NCI-H187 treated with DMSO at 0.1 percent for 48 hours (cell line): ENCODE results near the gene TBC1D21.

ENCODE experiments used
- DNase-seq: peaks from one replicate; lab custom pipeline; 2025; lab: John Stamatoyannopoulos, UW

The TBC1D21 gene, protein sequence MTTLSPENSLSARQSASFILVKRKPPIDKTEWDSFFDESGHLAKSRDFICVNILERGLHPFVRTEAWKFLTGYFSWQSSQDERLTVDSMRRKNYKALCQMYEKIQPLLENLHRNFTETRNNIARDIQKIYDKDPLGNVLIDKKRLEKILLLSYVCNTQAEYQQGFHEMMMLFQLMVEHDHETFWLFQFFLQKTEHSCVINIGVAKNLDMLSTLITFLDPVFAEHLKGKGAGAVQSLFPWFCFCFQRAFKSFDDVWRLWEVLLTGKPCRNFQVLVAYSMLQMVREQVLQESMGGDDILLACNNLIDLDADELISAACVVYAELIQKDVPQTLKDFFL

DNA sequence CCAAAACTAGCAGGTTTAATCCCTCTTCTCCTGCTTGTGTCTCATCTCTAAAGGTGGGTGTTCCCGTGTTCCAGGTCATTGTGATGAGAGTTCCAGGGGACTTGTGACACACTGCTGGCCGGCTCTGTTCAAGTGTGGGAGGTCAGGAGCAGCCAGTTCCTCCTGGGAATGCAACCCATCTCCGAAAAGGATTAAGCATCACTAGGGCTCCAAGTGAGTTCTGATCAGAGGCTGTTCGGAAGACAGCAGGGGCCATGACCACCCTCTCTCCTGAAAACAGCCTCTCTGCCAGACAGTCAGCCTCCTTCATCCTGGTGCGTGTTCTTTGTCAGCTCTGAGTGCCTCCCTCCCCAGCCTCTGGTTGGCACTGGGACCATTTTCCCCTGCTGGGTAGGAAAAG lies at the start of gene TBC1D21:
TSS of gene TBC1D21 (plus strand) at position 109 of the 400 bp plus-strand sequence. CDS start at position 255, 146 bp downstream.
- no peak for DNase-seq

DNA sequence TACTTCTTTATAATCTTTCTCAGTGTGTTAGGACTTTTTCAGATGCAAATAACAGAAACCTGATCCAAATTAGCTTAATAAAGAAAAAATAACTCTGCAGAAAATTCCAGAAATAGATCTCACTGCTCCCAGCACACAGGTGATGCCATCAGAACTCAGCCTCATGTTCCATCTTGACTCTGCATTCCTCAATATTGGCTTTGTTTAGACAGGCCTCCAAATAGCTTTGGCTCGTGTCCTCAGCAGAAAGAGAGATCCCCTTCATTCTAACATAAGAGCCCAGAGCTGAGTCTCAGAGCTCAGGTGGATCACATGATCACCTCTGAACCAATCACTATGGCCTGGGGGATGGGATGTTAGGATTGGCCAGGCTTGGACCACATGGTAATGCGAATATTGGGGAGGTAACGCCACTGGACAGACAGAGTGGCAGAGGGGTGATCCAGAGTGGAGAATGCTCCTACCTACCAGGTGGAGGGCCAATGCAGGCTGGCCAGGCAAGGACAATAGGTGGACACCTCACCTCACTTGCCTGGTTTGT lies 46.6 kb upstream of the TBC1D21 start:
- DNase-seq = no peak

DNA sequence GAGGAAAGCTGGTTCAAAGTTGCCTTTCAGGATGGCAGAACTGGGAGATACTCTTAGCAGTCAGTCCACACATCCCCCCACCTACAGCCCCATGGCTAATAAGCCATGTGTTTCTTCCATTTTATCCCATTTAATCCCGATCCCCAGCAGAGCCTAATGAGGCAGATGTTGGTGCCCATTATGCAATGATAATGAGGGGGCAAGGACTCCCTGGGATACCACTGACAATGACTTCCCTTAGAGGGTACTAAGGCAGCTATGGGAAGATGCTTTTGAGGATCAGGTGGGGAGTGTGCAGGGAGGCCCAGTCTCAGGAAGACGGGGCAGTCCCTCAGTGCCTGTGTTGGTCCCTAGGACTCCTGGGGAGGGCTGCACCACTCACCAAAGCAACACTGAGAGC lies 43.8 kb upstream of the TBC1D21 start:
- DNase-seq = no peak

DNA sequence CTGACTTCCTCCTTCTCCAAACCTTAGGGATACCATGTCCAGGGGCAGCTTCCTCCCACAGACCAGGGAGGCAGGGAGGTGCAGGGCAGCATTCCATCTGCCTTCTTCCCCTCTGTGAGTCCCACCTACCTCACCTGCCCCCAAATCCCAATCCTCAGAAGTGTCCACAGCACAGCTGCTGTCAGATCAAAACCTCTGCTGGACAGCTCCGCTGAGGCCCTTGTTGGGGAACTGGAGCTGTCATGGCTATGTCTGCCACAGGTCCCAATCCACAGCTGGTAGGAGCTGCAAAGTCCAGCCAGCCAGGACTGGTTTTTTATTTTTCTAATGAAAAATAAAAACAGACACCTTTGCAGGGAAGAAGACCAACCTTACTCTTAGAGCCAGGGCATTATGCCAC lies 40.7 kb upstream of the TBC1D21 start:
- DNase-seq = no peak

GRCh38 chr15:73836845-73837244 lies 36.5 kb upstream of the TBC1D21 start:
- DNase-seq = no peak

DNA sequence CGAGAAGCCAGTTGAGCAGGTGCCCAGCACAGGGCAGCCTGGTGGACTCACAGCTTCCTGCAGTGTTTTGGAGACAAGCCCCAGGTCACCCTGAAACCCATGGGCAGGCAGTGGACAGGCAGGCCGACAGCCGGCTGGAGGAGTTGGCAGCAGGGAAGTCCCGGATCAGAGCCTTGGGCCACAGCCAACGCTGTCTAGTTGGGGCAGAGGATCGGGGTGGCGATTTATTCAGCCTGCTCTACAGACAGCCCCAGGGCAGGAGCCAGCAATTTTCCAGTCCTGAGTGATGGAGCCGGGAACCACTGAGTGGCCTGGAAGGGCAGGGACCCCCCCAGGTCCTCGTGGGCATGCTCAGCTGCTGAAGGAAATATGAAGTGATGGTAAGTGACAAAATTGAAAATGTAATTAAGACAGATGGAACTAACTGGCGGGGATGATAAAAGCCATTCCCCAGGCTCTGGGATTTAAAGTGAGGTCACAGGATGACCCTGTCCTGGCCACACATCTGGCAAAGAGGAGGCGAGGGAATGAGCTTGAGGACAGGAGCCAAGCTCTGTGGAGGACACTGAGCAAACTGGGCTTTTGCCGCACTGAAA lies 34.4 kb upstream of the TBC1D21 start:
- no peak for DNase-seq

GRCh38 chr15:73839699-73840377 lies 33.5 kb upstream of the TBC1D21 start:
- no peak for DNase-seq

DNA sequence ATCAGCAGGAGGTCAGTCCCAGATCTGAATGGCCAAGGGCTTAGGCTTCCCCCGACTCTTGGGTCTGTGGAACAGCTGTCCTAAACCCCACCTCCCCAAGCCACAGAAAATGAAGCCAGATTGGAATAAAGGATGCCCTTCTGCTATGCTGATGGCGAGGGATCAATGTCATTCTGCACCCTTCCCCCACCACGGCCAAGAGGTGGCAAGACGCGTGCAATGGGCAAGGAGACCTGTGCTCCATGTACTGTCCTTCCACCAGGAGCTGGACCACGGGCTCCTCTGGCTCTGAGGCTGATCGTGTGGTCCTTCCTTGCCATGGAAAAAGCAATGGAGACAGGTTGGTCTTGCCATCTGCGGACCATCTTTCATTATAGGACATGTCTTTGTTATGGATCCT lies 32.6 kb upstream of the TBC1D21 start:
- DNase-seq = no peak

DNA sequence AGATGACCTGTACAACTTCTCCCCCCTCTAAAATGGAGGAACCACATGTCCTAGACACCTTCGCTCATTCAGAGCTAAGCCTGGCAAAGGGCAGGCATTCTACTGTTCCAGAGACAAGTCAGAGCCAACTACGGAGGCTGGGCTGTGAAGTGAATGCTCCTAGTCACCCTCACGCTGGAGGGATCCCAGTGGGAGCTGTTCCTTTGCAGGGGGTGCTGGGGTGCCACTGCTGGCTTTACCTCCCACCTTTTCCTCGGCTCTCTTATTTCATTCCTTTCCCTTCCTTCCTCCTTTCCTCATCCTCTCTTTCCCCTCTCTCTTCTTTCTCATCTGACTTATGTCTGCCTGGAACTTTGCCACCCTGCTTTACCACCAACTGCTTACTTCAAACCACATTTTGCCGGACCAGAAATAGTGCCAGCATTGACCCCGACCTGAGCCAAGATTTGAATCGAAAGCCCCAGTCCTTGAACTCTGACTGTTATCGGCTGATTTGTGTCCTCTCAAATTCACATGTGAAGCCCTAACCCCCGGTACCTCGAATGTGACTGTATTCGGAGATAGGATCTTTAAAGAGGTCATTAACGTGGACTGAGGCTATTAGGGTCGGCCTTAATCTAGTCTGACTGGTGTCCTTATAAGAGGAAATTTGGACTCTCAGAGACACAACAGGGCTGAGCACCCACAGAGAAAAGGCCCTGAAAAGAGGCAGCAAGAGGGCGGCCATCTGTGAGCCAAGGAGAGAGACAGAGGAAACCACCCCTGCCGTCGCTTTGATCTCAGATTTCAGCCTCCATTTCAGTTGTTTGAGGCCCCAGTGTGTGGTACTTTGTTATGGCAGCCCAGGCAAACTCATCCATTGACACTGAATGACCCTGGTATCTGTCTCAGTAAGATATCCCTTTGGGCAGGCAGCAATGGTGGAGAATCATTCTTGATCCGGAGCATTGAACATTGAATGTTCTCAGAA lies 31.3 kb upstream of the TBC1D21 start:
- DNase-seq = no peak

DNA sequence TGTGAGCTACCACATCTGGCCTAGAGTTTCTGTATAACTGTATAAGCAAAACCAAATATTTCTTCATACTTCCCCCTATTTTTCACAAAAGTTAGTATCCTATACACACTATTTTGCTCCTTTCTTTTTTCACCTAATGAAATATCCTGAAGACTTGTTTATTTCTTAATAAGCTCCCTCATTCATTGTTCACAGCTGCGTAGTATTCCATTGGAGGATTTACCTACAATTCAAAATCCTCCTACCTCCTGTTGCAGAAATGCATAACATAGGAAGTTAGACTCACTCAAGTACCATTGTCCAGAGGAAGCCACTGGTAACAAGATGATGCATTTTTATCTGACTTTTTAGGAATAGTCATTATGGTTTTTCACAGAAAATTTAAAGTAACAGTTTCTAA lies 29.6 kb upstream of the TBC1D21 start:
- no peak for DNase-seq

GRCh38 chr15:73844356-73844755 lies 29.0 kb upstream of the TBC1D21 start:
- DNase-seq = no peak

DNA sequence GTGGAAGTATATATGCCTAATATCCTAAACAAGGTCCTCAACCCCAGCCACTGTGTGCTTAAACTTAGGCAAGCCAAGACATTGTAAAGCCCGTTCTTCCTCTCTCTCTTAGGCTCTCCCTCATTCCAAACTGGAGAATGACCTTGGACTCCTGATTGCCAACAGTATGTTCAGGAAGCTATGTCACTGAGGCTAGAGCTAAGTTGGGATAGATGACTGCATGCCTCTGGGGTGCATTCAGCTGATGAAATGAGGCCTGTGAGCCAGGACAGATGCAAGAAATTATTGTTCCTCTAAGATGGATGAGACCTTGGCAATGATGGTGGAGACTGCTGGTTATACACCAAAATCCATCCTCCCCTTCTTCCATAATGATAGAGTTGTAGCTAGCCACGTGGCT lies 27.9 kb upstream of the TBC1D21 start:
- no peak for DNase-seq

GRCh38 chr15:73845907-73846306 lies 27.5 kb upstream of the TBC1D21 start:
- no peak for DNase-seq

GRCh38 chr15:73849641-73850040 lies 23.7 kb upstream of the TBC1D21 start:
- no peak for DNase-seq

GRCh38 chr15:73850228-73850627 lies 23.1 kb upstream of the TBC1D21 start:
- DNase-seq = no peak

- no peak for DNase-seq
Measured at GRCh38 chr15:73851689-73852088, 21.7 kb upstream of the TBC1D21 start.

DNA sequence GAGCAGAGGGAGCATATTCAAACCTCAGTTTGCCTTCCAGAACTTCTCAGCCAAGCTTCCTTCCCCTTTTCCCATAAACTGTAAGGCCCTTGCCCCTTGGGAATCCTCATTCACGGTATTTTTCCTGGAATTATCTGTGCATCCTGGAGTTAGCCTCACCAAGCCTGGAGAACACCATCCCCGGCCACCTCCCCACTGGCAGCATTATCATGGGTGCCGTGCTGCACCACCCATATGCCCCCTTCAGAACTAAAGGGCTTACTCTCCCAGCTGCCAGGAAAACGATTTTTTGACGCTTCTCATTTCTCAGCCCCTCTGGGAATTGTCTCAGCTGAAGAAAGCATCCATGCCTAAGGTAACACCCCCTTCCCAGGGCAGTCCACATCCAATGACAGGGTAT lies 20.9 kb upstream of the TBC1D21 start:
- DNase-seq = no peak

DNA sequence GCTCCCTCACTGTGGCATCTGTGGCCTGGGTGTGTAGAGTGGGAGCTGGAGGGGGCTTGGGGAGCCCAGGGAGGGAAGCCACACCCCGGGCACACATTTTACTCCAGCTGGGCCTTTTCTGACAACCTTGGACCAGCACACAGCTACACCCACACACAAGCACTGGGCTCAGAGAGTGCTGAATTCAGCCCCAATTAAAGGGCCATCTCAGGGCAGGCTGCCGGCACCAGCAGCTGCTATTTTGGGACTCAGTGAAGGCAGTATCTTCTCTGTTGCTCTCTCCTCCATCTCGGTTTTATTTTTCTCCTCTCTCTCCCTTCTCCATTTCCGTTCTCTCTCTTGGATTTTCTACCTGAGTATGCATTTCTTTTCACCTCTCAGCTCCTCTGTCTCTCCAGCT lies 19.1 kb upstream of the TBC1D21 start:
- no peak for DNase-seq

GRCh38 chr15:73856458-73857192 lies 16.7 kb upstream of the TBC1D21 start:
- DNase-seq = no peak

DNA sequence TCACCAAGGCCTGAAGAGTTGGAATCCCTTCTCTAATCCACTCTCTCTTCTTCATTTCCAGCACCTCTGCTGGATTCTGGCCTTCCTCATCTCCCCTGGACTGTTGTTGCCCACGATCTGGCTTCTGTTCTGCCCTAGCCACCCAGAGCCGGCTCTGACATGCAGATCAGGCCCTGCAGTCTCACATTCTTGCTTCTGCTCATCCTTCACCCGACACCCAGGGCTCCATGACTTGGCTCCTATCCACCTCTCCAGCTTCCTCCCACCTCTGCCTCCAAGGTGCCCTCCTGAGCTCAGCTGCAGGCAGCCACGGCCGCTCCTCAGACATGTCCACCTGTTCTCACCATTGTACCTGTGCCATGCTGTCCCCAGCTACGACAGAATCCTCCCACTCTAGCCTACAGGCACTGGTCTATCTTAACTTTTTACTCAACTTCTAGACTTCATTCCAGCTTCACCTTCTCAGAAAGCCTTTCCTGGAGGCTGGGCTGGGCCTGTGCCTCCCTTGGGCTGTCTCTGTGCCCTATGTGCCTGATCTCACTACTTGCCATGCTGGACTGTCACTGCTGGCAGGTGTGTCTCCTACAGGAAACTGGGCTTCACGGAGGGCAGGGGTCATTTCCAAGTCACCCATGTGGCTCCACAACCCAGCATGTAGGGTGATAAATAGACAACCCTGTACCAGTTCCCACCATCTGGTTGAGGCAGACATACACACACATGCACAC lies 16.0 kb upstream of the TBC1D21 start:
- no peak for DNase-seq
